HuH-7 (cell line): Measurements from ENCODE around the gene STK32C.

ENCODE experiments used
- DNase-seq: peaks from one replicate; pipeline ENCODE4 v3.0.0; 2011; ENCODE audit warnings: low spot score

The STK32C gene

DNA sequence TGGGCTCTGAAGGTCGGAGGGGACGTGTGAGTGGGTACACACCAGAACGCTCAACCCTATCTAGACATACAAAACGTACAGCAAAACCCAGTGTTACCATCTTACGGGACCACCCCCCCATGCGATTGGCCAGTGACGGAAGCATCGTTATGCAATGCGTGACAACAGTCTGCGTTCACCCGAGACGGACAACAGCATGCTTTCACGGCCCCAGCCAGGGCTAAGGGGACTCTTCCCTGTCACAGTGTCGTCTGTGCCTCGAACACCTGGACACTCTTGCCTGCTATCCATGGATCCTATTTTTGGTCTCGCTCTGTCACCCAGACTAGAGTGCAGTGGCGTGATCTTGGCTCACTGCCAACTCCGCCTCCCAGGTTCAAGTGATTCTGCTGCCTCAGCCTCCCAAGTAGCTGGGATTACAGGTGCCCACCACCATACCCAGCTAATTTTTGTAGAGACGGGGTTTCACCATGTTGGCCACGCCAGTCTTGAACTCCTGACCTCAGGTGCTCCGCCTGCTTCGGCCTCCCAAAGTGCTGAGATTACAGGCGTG lies 97.7 kb downstream of the STK32C start:
- DNase-seq = no peak

DNA sequence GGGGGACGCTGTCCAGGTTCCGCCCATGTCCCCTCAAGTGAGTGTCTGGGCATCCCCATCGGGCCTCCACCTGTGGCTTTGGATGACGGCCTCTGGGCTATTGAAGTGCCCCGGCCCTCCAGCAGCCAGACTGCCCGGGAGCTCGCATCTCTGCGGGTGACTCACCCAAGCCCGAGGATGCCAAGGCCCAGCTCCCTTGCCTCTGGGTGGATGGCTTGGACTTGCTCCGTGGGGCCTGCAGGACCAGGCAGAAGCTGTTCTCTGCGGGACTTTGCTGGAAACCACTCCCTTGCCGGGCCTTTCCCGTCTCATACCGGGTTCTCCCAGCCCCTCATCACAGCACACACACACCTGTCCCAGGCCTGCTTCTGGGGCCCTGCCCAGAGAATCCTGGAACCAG lies 98.6 kb downstream of the STK32C start:
- no peak for DNase-seq

GRCh38 chr10:132208462-132209050 lies 99.2 kb downstream of the STK32C start:
- DNase-seq = no peak

DNA sequence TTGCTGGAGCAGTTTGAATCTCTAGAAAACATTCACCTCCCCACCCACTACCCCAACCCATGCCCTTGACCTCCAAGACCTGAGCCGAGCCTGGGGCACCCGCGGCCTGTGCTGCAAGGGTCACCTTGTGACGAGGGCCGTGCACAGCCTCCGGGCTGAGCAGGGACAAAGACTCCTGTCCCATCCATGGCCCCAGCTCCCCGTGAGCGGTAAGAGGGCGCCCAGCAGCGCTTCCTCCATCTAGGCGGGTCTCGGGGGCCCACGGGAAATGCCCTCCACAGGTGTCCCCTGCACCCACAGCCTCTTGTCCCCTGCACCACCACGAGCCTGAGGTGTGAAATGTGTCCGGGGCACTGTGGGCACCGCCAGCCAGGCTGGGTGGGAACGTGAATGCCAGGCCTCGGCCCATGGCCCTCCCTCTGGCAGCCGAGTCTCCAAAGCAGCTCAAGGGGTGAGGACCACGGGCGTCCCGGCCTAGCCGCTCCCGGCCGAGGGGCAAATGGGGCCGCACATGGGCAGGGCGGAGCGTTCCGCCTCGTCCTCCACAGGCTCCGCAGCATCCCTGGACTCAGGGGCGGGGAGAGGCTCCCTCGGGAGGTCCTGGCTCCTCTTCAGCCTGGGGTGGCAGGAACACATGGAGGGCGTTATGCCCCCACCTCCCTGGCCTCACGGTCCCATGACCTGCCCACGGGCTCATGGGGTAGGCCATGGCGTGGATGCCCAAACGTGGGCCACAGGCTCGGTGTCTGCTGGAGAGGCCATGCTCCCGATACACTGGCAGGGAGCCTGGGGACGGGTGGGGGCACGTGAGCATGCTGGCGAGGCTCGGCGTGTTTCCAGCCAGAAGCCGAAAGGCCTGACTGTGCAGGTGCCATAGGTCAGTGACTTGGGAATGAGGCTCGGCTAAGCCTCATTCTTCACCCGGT lies 100.0 kb downstream of the STK32C start:
- DNase-seq = no peak

DNA sequence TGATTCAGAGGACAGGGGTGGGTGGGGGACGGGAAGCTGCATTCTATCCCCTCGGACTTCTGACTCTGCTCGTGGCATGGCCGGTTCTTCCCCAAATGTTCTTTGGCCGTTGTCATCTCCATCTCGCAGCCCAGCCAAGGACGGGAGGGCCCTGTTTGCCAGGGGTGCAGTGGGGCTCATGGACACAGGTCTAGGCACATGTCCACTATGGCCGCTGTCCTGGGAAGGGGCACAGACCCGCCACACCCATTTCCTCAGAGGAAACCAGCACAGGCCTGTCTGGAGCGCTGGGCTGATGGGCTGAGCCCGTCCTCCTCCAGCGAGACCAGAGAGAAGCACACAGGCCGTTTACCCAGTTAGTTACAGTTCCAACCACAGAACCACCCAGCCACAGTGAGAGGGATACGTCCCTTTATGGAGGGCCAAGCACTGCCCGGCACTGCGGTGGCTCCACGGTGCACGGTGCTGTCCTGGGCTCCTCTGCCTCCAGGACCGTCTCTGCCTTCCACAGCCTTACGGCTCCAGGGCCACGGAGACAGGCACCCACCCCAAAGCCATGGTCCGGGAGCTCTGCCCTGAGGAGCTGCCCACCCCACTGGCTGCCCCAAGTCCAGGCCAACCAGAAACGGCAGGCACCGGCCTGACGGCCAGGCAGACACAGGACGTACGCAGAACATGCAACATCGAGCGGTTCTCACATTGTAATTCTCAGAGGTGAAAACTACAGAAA lies 100.8 kb downstream of the STK32C start:
- DNase-seq = no peak

DNA sequence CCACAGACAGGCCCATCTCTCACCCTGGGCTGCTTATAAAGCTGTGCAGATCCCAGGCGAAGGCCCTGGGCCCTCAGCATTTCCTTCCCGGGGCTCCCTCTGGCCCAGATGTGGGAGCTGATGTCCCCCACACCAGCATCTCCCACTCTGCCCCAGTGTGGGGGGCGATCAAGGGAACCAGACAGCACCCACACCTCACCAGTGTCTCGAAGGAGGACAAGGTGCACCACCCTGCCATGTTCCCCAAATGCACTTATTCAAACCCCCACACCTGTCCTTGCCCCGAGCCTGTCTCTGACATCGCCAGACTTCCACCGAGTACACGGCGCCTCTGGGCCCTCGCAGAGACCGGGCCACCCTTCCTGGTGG lies 101.4 kb downstream of the STK32C start:
- no peak for DNase-seq

GRCh38 chr10:132205650-132206376 lies 101.9 kb downstream of the STK32C start:
- no peak for DNase-seq

GRCh38 chr10:132204781-132205473 lies 102.8 kb downstream of the STK32C start:
- no peak for DNase-seq

GRCh38 chr10:132204078-132204780 lies 103.5 kb downstream of the STK32C start:
- no peak for DNase-seq

DNA sequence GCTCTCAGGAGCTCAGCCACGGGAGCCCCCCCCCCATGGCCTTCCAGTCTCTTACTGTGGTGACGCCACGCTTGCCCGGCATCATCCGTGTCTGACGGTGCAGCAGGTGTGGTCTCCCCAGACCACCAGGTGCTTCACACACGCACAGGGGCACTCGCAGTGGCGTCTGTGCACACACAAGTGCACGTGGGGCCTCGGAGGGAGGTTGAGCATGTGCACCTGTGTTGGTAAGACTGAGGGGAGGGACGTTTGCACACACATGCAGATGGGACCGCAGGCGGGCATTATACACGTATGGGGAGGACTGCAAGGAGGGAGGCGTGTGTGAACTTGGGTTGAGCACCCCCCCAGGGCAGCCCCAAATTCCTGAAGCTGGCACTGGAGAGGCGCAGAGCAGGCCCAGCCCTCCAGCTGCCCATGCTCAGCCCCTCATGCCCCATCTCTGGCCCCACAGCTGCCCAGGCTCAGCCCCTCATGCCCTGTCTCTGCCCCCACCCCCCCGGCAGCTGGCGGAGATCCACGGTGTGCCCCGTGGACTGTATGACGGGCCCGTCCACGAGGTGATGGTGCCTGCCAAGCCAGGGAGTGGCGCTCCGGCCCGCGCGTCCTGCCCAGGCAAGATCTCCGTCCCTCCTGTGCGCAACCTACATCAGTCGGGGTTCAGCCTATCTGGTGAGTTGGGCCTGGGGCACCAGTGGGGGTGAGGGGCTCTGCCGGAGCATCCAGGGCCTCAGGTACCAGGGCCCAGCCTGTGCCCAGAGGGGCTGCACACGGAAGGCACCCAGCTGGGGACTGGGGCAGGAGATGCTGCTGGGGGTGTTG lies 104.3 kb downstream of the STK32C start:
- no peak for DNase-seq

GRCh38 chr10:132202070-132202970 lies 105.4 kb downstream of the STK32C start:
- no peak for DNase-seq

GRCh38 chr10:132201111-132201969 lies 106.4 kb downstream of the STK32C start:
- no peak for DNase-seq

DNA sequence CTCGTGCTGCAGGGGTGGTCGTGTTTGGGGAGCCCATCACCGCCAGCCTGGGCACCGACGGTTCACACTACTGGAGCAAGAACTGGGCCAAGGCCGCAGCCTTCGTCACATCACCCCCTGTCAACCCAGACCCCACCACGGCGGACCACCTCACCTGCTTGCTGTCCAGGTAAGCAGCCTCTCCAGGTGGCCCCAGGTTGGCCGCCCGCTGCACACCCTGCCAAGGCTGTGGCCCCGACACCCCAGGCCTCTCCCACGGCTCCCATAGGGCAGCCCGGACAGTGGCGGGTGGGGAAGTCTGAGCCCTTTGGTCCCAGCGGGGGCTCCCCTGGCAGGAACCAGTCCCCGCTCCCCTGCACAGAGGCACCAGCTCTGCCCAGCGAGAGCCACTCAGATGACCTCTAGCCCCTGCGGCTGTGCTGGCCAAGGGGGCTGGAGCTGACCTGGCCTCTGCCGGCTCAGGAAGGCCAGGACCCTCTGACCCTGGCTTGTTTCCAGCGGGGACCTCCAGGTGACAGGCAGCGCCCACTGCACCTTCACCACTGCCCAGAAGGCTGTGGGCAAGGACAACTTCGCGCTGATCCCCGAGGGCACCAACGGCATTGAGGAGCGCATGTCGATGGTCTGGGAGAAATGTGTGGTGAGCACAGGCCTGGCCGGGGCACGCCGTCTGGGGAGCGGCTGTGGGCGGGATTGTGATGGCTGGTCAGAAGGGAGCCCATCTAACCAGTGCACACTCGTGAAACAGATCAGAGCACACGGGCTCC lies 107.2 kb downstream of the STK32C start:
- no peak for DNase-seq

GRCh38 chr10:132199854-132200311 lies 107.9 kb downstream of the STK32C start:
- no peak for DNase-seq

- DNase-seq = no peak
Measured at GRCh38 chr10:132199268-132199853, 108.4 kb downstream of the STK32C start.

DNA sequence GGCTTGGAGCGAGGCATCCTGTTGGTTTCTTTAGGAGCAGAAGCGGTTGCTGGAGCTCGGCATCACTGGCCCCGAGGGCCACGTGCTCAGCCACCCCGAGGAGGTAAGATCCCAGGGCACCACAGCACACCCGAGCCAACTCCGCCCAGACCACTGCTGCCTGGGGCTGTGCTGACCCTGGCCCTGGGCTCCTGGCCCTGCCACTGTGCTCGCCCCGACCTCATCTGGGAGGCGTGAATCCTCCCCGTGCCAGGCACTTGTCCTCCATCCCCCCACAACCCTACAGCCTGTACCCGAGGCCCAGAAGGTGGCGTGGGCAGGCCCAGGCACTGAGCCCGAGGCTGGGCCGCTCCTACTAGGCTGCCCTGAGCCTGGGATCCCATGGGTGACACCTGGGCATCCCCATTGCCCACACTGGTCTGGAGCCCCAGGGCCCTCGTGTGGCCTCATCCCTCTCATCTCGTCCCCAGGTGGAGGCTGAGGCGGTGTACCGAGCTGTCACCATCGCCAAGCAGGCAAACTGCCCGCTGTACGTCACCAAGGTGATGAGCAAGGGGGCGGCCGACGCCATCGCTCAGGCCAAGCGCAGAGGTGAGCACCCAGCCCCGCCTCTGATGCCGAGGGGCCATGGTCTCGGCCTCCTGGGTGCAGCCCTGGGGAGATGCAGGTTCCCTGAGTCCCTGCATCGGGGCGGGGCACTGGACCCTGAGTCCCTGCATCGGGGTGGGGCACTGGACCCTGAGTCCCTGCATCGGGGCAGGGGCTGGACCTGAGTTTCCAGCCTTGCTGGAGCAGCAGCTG lies 109.2 kb downstream of the STK32C start:
- DNase-seq = no peak
